ENCODE measurements around the gene DGKD. TPM values are rescaled to one million over a fixed set of nuclear protein-coding genes. Genes with fewer than 3 reads are reported as not detected.

Gene DGKD
- total RNA-seq, 1 experiment from 2014 or later, result 52.0 TPM

- Histone ChIP-seq H3K4me3 (replicated peaks in 1 of 2; ENCODE audit: low read depth in 1 of 2, low read length in 2 of 2) (no peak overlapping the region), H3K79me2 (ENCODE audit: insufficient read depth, low read length) (peaks cover 85% of the 10 kb centered on the region), H3K27me3 (ENCODE audit: insufficient read depth, low read length) (no peaks in the 10 kb centered on the region), H3K36me3 (ENCODE audit: control insufficient read depth in 1 of 2, insufficient read depth in 2 of 2, low read length in 2 of 2) (peaks cover 0 to 10% of the 10 kb centered on the region in 2 experiments; a peak in 2 of 4 replicates), H3K4me1 (ENCODE audit: control insufficient read depth in 1 of 2, insufficient read depth in 2 of 2, low read length in 2 of 2) (peaks cover 12 to 25% of the 10 kb centered on the region in 2 experiments), H3K9ac (ENCODE audit: low read length) (no peak overlapping the region), H3K9me3 (ENCODE audit: control insufficient read depth in 1 of 2, insufficient read depth in 1 of 2, low read depth in 1 of 2, low read length in 2 of 2) (no peaks in the 10 kb centered on the region), H3K9me2 (ENCODE audit: insufficient read depth) (no peaks in the 10 kb centered on the region), H2AFZ (ENCODE audit: low read depth, low read length, poor library complexity, severe bottlenecking) (no peak overlapping the region), H3K27ac (ENCODE audit: low read depth, low read length) (no peak overlapping the region), H4K20me1 (ENCODE audit: insufficient read depth) (peaks cover 7% of the 10 kb centered on the region; the same call in 1 of the 2 replicates), H3K4me2 (ENCODE audit: low read length) (no peak overlapping the region)
- DNase-seq (ENCODE audit: low read depth, low spot score) (no peak), ATAC-seq (no peak)
- RAD21 ChIA-PET (ENCODE audit: low non-redundant PET in 1 of 2, low total read pairs in 2 of 2, uncharacterized antibody in 2 of 2, unreplicated experiment in 2 of 2), result no interaction called here
- TF ChIP-seq YY1 (IDR thresholded peaks at IDR 0.05; ENCODE audit: extremely low read depth, insufficient replicate concordance, low read depth, low read length) (no peak), ZFX (IDR thresholded peaks at IDR 0.05) (no peak), POLR2A (IDR thresholded peaks at IDR 0.05; ENCODE audit: borderline replicate concordance, extremely low read depth, insufficient read depth, insufficient read length) (no peak), SIN3A (IDR thresholded peaks at IDR 0.05; ENCODE audit: low read depth) (no peak), CEBPB (IDR thresholded peaks at IDR 0.05; ENCODE audit: low read depth) (no peak), EGR1 (IDR thresholded peaks at IDR 0.05; ENCODE audit: low read depth) (no peak), ZNF274 (IDR thresholded peaks at IDR 0.05; ENCODE audit: low read depth, low read length) (no peak), SP1 (IDR thresholded peaks at IDR 0.05; ENCODE audit: low read depth) (no peak), SRF (IDR thresholded peaks at IDR 0.05; ENCODE audit: low read depth) (no peak), FOSL1 (IDR thresholded peaks at IDR 0.05; ENCODE audit: low read depth) (no peak), RAD21 (IDR thresholded peaks at IDR 0.05; ENCODE audit: low read depth) (no peak), TCF7L2 (IDR thresholded peaks at IDR 0.05; ENCODE audit: borderline replicate concordance, extremely low read depth, insufficient read depth, insufficient read length) (no peak), JUND (IDR thresholded peaks at IDR 0.05) (no peak), MAX (IDR thresholded peaks at IDR 0.05) (no peak), ELF1 (IDR thresholded peaks at IDR 0.05; ENCODE audit: borderline replicate concordance, low read depth) (no peak), EZH2phosphoT487 (IDR thresholded peaks at IDR 0.05; ENCODE audit: borderline replicate concordance) (no peak), EZH2 (IDR thresholded peaks at IDR 0.05) (no peak)
- TF ChIP-seq, protein P1, sequence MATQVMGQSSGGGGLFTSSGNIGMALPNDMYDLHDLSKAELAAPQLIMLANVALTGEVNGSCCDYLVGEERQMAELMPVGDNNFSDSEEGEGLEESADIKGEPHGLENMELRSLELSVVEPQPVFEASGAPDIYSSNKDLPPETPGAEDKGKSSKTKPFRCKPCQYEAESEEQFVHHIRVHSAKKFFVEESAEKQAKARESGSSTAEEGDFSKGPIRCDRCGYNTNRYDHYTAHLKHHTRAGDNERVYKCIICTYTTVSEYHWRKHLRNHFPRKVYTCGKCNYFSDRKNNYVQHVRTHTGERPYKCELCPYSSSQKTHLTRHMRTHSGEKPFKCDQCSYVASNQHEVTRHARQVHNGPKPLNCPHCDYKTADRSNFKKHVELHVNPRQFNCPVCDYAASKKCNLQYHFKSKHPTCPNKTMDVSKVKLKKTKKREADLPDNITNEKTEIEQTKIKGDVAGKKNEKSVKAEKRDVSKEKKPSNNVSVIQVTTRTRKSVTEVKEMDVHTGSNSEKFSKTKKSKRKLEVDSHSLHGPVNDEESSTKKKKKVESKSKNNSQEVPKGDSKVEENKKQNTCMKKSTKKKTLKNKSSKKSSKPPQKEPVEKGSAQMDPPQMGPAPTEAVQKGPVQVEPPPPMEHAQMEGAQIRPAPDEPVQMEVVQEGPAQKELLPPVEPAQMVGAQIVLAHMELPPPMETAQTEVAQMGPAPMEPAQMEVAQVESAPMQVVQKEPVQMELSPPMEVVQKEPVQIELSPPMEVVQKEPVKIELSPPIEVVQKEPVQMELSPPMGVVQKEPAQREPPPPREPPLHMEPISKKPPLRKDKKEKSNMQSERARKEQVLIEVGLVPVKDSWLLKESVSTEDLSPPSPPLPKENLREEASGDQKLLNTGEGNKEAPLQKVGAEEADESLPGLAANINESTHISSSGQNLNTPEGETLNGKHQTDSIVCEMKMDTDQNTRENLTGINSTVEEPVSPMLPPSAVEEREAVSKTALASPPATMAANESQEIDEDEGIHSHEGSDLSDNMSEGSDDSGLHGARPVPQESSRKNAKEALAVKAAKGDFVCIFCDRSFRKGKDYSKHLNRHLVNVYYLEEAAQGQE (IDR thresholded peaks at IDR 0.05; ENCODE audit: low read depth), result no peak
- TF ChIP-seq, protein P2, sequence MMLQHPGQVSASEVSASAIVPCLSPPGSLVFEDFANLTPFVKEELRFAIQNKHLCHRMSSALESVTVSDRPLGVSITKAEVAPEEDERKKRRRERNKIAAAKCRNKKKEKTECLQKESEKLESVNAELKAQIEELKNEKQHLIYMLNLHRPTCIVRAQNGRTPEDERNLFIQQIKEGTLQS (IDR thresholded peaks at IDR 0.05), result no peak
- TF ChIP-seq, protein P3, sequence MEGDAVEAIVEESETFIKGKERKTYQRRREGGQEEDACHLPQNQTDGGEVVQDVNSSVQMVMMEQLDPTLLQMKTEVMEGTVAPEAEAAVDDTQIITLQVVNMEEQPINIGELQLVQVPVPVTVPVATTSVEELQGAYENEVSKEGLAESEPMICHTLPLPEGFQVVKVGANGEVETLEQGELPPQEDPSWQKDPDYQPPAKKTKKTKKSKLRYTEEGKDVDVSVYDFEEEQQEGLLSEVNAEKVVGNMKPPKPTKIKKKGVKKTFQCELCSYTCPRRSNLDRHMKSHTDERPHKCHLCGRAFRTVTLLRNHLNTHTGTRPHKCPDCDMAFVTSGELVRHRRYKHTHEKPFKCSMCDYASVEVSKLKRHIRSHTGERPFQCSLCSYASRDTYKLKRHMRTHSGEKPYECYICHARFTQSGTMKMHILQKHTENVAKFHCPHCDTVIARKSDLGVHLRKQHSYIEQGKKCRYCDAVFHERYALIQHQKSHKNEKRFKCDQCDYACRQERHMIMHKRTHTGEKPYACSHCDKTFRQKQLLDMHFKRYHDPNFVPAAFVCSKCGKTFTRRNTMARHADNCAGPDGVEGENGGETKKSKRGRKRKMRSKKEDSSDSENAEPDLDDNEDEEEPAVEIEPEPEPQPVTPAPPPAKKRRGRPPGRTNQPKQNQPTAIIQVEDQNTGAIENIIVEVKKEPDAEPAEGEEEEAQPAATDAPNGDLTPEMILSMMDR (IDR thresholded peaks at IDR 0.05 in 2 of 3, conservative IDR thresholded peaks at IDR 0.05 in 1 of 3; ENCODE audit: borderline replicate concordance in 1 of 3, insufficient read depth in 1 of 3, low read depth in 2 of 3, low read length in 2 of 3), result no peak
- CTCF ChIA-PET, result no interaction called here
- POLR2A ChIA-PET, result no interaction called here
- BruUV-seq (replicated peaks), result no TSS peak
- intact Hi-C loops (cut with micrococcal nuclease), result no loop called here
Observed at GRCh38 chr2:233430651-233431050, 76.4 kb downstream of the DGKD start.
